Gastrocnemius medialis (tissue), 4 donors: ENCODE measurements around the gene ATP2C2. TPM values are rescaled to one million over a fixed set of nuclear protein-coding genes. Genes with fewer than 3 reads are reported as not detected.

Experiments
- ATAC-seq, 2 donors: fragments of 150-250 bp; one replicate each; pipeline ENCODE4 v1.9.1; 2016
- DNase-seq, 2 donors: peaks; one replicate each; pipeline ENCODE4 v3.0.0-alpha.2; 2019
- H3K27ac ChIP-seq, 4 donors: fragments of 200-600 bp; sonication (generic); 1 replicate in 1 of 4; 2 replicates in 3 of 4; pipeline ENCODE4 v1.5.1; 2016 to 2018; ENCODE audit warnings: mild to moderate bottlenecking in 2 of 4, moderate library complexity in 1 of 4
- H3K27me3 ChIP-seq, 3 donors: fragments of 200-600 bp; sonication (generic) in 2 of 3; 1 replicate in 1 of 3; 2 replicates in 2 of 3; pipeline versions ENCODE4 v1.5.1 to v1.6.0; 2016 to 2019; ENCODE audit warnings: mild to moderate bottlenecking in 1 of 3, moderate library complexity in 1 of 3
- H3K36me3 ChIP-seq, 2 donors: fragments of 200-600 bp; sonication (generic) in 1 of 2; one replicate each; pipeline ENCODE4 v1.5.1; 2017 to 2018
- H3K4me1 ChIP-seq, 2 donors: fragments of 200-600 bp; sonication (generic) in 1 of 2; one replicate each; pipeline ENCODE4 v1.5.1; 2016 to 2017; ENCODE audit warnings: mild to moderate bottlenecking in 2 of 2
- H3K4me3 ChIP-seq, 4 donors: fragments of 200-600 bp; sonication (generic) in 3 of 4; 1 replicate in 1 of 4; 2 replicates in 3 of 4; pipeline ENCODE4 v1.5.1; 2016 to 2019; ENCODE audit warnings: mild to moderate bottlenecking in 2 of 4
- H3K9me3 ChIP-seq, 3 donors: fragments of 200-600 bp; sonication (generic) in 2 of 3; 1 replicate in 1 of 3; 2 replicates in 2 of 3; pipeline ENCODE4 v1.5.1; 2016 to 2019
- CTCF ChIP-seq, 5 experiments: fragments of 450-650 bp in 3 of 5; fragments of 200-600 bp in 2 of 5; sonication (generic) in 2 of 5; IDR thresholded peaks in 4 of 5; conservative IDR thresholded peaks in 1 of 5; 1 replicate in 4 of 5; 2 replicates in 1 of 5; pipeline ENCODE4 v1.5.1; 2016 to 2019; ENCODE audit warnings: antibody characterized with exemption in 5 of 5, mild to moderate bottlenecking in 3 of 5, moderate library complexity in 3 of 5
- POLR2A ChIP-seq, 2 donors: fragments of 450-650 bp; IDR thresholded peaks; one replicate each; pipeline ENCODE4 v1.6.1; 2017; ENCODE audit warnings: antibody characterized with exemption in 2 of 2, mild to moderate bottlenecking in 2 of 2, moderate library complexity in 2 of 2
- in situ Hi-C, 4 donors: fragments of 200-750 bp; cut with MboI; loops; one replicate each; pipeline versions ENCODE4 v1.15.0 to v1.8.0; 2017; ENCODE audit warnings: low sequenced_read_pairs in 4 of 4
- intact Hi-C: fragments of 100-400 bp; cut with DNase I; formaldehyde crosslinking; loops from one replicate; pipeline ENCODE4 v1.15.1; 2023; ENCODE audit warnings: low total_unique reads
- total RNA-seq, 4 donors: library from RNA; depleted of rRNA; stranded (reverse); fragments of >200 nt; gene quantifications; one replicate each; pipeline versions ENCODE4 v1.1.0 to v1.2.3, GENCODE V29; 2016

ATP2C2 gene
- total RNA-seq, 4 donors from 2014 or later: 0.44 TPM; not detected in 3

GRCh38 chr16:84509032-84509950 lies 141.0 kb downstream of the ATP2C2 start:
- DNase-seq: no peak
- Histone ChIP-seq H3K9me3 (no peaks in the 10 kb centered on the region), H3K27ac (no peak overlapping the region), H3K27me3 (no peaks in the 10 kb centered on the region), H3K4me1 (peaks cover 10 to 24% of the 10 kb centered on the region in 2 donors), H3K4me3 (no peak overlapping the region), H3K36me3 (no peaks in the 10 kb centered on the region)
- intact Hi-C loops (no loop called here), in situ Hi-C loops (loop anchor here in 2 of 4 donors (25.0 kb wide), 2 partner anchors 453 to 478 kb away; no protein-coding TSS in a partner anchor)
- no peak for TF ChIP-seq CTCF (IDR thresholded peaks at IDR 0.05 in 4 of 5, conservative IDR thresholded peaks at IDR 0.05 in 1 of 5)
- no peak for TF ChIP-seq POLR2A (IDR thresholded peaks at IDR 0.05)
- ATAC-seq: no peak

GRCh38 chr16:84511180-84511800 lies 143.0 kb downstream of the ATP2C2 start:
- Histone ChIP-seq H3K36me3 (no peaks in the 10 kb centered on the region), H3K27me3 (no peaks in the 10 kb centered on the region), H3K9me3 (no peaks in the 10 kb centered on the region), H3K27ac (no peak overlapping the region), H3K4me3 (no peak overlapping the region), H3K4me1 (peaks cover 3 to 8% of the 10 kb centered on the region in 2 donors)
- peak; percentile 55 to 69 for DNase-seq
- peak; percentile 68 to 77 for ATAC-seq
- in situ Hi-C loops (loop anchor here (5.0 to 25.0 kb wide), 6 partner anchors 111 to 476 kb away; no protein-coding TSS in a partner anchor), intact Hi-C loops (loop anchor here (1.0 to 2.0 kb wide), 2 partner anchors 111 to 460 kb away; no protein-coding TSS in a partner anchor)
- peak; percentile 67 to 96 (median 92) for TF ChIP-seq CTCF (IDR thresholded peaks at IDR 0.05 in 4 of 5, conservative IDR thresholded peaks at IDR 0.05 in 1 of 5)
- TF ChIP-seq POLR2A (IDR thresholded peaks at IDR 0.05): no peak

GRCh38 chr16:84511831-84512230 lies 143.5 kb downstream of the ATP2C2 start:
- H3K36me3 ChIP-seq: no peaks in the 10 kb centered on the region
- in situ Hi-C loops: loop anchor here (5.0 to 25.0 kb wide), 6 partner anchors 110 to 475 kb away; no protein-coding TSS in a partner anchor
- ATAC-seq (no peak), DNase-seq (no peak)
- no peak for TF ChIP-seq CTCF (IDR thresholded peaks at IDR 0.05 in 4 of 5, conservative IDR thresholded peaks at IDR 0.05 in 1 of 5)
- H3K27ac ChIP-seq: no peak overlapping the region
- no peak overlapping the region for H3K4me3 ChIP-seq
- H3K9me3 ChIP-seq: no peaks in the 10 kb centered on the region
- intact Hi-C loops: loop anchor here (1.0 to 2.0 kb wide), 3 partner anchors 110 to 459 kb away; no protein-coding TSS in a partner anchor
- H3K4me1 ChIP-seq: peaks cover 3 to 6% of the 10 kb centered on the region in 2 donors
- H3K27me3 ChIP-seq: no peaks in the 10 kb centered on the region

GRCh38 chr16:84513123-84513522 lies 144.8 kb downstream of the ATP2C2 start:
- intact Hi-C loops (loop anchor here (2.0 kb wide), 1 partner anchor 226 kb away; no protein-coding TSS in a partner anchor), in situ Hi-C loops (loop anchor here (5.0 to 25.0 kb wide), 6 partner anchors 109 to 474 kb away; no protein-coding TSS in a partner anchor)
- ATAC-seq (no peak), DNase-seq (no peak)
- no peaks in the 10 kb centered on the region for H3K36me3 ChIP-seq
- TF ChIP-seq POLR2A (IDR thresholded peaks at IDR 0.05): no peak
- no peak for TF ChIP-seq CTCF (IDR thresholded peaks at IDR 0.05 in 4 of 5, conservative IDR thresholded peaks at IDR 0.05 in 1 of 5)
- no peaks in the 10 kb centered on the region for H3K27me3 ChIP-seq
- peaks cover 3 to 6% of the 10 kb centered on the region in 2 donors for H3K4me1 ChIP-seq
- H3K9me3 ChIP-seq: no peaks in the 10 kb centered on the region
- H3K4me3 ChIP-seq: no peak overlapping the region
- no peak overlapping the region for H3K27ac ChIP-seq
